ENCODE results near the gene WDR7.
"Not testable (repeated sequence)": the region's sequence is repeated elsewhere in the genome, so short reads cannot be mapped to it uniquely, and the experiment has no call there.

WDR7 gene

DNA sequence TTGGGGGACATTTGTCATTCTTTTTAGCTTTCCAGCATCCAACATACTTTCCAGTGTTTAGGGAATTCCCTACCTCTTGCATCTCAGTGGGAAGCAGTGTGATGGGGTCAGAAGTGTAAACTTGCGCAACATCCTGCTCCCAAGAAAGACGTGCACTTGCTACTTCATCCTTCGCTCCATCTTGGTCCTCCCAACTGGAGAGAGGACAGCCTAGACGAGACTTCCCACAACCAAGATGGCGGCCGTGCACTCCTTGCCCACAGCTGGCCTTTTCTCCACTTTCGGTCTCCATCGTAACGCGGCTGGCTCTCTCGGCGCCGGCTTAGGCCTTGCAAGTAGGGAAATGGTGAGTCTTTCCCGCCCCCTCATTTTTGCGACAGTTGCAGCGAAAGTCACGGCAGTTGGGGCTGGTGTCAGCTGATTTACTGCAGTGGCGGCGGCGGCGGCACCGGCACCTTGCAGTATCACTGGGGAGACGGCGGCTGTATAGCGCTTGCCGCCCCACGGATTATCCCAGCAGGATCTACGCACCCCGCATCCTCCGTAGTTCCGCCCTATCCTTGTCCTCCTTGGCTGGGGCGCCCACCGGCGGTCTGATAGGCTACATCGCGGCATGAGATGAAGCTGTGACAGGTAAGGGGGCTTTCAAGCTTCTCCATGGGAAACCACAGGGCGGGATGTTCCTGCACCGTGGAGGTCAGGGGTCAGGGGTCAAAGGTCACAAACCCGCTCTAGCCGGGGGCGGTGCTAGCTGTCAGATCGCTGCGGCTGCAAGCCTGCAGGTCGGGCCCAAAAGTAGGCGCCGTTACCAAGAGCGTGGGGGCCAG lies at the start of gene WDR7:
Gene WDR7 (plus strand): TSS at position 416 of the 827 bp plus-strand sequence. CDS start 21,157 bp downstream, outside the sequence.
- peak; percentile 99 for DNase-seq

DNA sequence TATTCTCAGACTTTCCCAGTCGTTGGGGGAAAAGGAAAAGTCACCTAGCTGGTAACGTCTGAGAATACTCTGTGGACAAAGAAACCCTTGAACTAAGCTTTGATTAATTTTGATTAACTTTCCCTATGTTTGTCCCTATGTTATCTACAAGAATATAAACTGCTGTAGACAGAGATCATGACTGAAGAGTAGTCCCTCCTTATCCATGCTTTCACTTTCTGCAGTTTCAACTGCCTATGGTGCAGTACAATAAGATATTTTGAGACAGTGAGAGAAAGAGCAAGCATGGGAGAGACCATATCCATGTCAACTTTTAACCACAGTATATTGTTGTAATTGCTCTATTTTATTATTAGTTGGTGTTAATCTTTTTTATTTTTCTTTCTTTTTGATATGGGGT lies 44.5 kb upstream of the WDR7 start:
- no peak for DNase-seq

DNA sequence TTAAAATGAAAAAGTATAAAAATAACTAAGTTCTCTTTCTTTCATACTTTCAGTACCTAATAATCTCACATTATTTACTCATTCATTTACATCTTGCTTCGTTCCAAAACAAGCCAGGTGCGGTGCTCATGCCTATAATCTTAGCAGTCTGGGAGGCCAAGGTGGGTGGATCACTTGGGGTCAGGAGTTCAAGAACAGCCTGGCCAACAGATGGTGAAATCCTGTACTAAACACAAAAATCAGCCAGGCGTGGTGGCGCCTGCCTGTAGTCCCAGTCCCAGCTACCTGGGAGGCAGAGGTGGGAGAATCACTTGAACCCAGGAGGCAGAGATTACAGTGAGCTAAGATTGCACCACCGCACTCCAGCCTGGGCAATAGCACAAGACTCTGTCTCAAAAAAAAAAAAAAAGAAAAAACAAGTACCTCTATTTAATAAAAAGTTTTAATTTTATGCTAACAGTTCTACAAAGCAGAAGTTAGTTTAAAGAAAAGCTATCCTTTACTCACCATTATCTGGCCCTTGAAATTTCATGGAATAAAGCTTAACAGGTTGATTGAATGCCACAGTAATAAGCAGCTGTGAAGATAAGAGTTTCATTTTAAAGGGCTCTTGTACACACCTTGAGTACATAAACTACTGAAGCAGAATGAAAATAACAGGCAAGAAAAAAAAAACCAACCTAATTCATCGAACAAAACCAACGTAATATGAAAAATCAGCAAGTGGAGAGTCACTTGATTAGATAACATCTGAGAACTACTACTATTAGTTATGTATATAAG lies 35.2 kb upstream of the WDR7 start:
- no peak for DNase-seq

DNA sequence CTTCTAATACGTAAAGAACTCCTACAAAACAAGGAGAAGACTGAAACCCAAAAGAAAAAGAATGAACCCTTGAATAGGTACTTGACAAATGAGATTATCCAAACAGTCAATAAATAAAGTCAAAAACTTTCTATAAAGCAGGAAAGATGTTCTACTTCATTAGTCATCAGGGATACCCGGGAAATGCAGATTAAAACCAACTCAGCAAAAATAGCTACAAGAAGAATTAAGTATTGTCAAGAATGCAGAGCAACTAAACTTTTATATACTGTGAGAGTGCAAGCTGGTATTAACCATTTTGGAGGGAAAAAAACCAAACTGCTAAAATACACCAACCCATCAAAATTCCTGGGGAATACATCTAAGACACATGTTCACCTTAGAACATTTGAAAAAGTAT lies 23.2 kb upstream of the WDR7 start:
- no peak for DNase-seq

DNA sequence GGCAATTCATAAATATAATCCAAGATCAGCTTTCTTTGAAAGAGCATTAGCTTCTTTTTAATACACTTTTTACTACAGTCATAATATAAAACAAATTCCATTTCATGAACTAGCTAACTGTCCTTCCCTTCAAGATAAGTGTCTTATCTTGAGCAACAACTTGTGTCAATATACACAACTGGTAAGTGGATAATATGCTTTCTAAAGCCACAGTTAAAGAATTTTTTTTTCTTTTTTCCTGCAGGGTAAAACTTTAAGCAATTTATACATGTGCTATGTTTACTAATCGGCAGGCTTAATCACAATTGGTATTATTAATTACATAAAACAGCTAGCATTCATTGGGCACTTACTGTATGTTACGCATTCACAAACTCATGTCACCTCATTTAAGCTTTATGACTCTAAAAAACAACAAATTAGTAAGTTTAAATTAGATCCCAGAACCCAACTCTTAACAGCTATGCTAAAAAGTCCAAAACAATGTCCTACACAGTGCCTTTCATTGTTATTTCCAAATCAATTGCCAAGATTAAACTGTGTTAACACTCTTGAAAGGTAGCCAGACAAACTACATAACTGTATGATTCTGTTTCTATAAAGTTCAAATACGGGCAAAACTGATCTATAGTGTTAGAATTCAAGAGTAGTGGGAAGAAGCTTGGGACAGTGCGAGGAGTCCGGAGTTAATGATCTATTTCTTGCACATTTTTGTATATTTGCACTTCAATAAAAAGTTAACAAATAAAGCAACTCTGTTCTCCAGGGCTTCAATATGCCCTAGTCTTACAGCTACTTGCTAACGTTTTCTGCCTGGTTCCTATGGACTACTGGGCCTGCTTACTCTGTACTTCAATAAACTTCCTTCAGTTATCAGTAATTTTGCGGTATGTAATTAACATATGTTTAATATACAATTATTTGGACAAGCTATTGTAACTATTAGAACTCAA lies 18.8 kb upstream of the WDR7 start:
- DNase-seq = no peak

DNA sequence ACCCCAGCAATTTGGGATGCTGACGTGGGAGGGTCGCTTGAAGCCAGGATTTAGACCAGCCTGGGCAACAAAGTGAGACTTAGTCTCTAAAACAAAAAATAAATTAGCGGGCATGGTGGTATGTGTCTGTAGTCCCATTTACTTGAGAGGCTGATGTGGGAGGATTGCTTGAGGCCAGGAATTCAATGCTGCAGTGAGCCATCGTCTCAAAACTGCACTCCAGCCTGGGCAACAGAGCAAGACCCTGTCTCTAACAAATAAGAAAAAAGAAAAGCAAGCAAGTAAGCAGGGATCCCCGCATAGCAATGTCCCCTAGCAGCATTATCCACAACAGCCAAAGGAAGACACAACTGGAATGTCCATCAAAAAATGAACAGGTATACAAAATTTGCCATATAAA lies 16.2 kb upstream of the WDR7 start:
- no peak for DNase-seq

DNA sequence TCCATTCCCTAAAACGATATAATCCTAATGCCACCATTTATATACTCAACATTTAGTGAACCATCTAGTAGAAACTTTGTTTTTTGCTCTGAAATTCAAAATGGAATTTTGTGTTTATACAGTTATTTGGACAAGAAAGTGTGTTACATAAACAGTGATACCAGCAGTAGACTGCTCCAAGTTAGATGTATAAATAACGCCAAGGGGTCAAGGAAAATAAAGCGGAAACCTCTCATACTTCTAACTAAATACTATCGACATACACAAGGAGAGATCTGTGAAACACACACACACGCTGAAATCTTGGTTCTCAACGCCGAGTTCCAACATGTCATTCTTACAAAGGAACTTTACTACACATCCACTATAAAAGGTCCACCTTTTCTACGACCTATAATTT lies 14.0 kb upstream of the WDR7 start:
- DNase-seq = no peak

DNA sequence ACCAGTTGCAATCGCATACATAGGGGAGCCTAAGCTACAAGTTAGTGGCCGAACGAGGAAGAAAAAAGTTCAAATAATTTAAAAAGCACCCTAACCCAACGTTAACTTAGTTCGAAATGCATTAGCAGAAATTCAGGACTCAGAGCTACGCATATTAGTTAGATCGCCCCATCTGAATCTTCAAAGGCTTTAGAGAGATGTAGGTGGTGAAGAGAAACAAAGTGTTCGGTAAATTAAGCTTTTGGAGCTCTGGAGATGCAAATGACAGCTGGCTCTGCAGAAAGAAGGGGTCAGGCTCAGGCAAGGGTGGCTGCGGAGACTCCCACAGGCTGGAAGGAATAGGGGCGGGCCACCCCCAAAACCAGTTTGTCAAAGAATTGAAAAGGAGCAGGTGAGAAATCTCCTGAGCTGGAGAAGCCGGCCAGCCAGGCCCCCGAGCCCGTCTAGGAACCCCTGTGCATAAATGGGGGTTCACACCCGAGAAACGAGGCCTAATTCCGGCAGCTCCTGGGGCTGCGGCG lies 13.4 kb upstream of the WDR7 start:
- DNase-seq = no peak

DNA sequence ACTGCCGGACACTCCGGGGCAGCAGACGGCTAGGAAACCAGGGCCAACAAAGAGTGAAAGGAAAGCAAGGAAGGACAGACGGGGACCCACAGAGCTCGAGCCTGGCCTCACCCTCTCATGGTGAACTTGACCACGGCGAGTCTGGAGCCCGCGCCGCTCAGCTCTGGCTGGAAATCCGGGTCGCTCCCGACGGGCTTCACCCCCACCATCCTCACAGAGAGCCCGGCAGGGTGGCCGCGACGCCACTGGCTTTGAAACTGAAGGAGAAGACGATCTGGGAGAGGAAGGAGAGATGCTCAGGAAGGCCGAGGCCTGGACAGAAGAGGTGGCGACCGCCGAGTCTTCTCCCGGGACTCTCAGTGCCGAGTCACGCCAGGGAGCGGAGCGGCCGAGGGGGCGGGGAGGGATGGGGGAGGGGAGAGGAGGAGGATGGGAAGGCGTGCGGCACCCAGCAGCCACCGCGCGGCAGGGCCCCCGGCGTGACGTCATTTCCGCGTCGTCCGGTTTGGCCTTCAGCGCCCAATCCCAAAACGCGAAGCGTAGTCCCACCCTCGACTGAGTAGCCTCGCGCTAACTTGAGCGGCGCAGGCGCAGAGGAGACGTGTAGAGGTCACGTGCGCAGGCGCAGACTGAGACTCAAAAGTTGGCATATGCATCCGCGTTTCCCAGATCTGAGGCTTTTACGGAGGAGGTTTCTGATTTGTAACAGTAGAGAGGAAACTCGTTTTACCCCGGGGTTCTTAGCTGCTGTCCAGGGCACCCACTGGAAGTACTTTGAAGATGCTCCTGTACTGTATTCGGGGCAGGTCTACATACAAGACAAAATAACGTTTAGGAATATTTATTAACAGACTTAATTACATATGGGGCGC lies 12.7 kb upstream of the WDR7 start, which contains the start of gene TXNL1:
Gene TXNL1 (minus strand): TSS at position 361 of the 872 bp plus-strand sequence. CDS start 152 bp downstream, at position 209.
- DNase-seq = peak; percentile 100

DNA sequence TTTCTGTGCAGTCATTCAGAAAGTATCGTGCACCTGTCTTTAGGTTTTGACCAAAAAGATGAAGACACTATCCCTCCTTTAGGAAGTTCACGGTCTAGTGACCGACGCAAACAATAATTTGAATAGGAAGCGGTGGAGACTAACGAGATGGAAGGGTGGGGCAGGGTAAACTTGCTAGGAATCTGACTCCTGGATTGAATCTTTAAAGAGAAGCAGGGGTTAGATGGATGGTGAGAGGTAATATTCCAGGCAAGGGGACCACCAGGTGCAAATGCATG lies 12.1 kb upstream of the WDR7 start:
- no peak for DNase-seq

DNA sequence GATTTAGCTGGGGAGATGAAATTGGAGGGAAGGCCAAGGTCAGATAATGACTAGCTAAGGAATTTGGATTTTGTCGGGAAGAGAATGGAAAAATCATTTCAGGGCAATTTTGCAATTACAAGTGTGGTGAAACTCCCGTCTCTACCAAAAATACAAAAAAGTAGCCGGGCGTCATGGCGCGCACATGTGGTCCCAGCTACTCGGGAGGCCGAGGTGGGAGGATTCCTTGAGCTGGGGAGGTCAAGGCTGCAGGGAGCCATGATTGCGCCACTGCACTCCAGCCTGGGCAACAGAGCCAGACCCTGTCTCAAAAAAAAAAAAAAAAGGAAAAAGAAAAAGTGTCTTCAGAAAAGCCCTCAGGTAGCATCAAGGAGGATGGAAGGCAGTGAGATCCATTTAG lies 11.6 kb upstream of the WDR7 start:
- no peak for DNase-seq

DNA sequence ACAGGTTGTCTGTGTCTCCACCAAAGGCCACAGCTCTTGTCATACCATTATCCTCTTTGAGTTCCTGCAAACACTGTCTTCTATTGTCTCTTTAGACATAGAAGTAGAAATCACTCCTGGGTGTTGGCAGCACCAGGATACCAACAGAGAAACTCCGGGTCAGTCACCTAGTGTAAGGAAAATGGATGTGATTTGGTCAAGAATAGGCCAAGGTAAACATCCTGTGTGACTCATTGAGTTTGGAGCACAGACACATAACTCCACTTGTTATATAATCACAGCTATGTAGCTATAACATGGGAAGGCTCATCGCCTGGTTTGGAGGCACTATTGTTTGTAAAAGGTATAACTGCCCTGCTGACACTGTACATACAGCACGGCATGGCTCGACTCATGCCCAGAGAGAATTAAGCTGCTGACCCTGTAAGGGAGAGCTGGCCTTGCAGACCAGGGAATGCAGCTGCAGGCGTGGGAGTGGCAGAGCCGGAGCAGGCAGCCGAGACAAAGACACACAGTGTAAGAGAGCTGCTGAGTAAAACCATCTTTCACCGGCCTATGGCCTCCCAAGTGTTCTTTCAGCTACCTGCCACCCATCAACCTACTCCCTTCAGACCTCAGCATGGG lies 9.3 kb upstream of the WDR7 start:
- DNase-seq = no peak

DNA sequence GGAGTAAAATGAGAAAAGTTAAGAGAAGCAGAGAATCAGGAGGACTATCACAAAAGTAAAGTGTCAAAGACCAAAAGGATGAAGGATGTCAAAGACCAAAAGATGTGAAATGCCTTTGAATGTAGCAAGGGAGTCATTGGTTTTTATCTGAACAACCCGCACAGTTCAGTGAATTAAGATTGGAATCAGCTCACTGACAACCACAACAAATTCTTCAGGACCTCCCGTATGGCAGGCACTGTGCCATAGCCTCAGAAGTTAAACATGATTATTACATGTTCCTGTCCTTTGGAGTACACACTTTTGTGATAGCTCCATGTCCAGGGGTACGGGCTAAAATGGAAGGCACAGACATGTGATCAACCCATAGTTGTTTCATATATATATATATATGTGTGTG lies 7.8 kb upstream of the WDR7 start:
- DNase-seq = no peak

DNA sequence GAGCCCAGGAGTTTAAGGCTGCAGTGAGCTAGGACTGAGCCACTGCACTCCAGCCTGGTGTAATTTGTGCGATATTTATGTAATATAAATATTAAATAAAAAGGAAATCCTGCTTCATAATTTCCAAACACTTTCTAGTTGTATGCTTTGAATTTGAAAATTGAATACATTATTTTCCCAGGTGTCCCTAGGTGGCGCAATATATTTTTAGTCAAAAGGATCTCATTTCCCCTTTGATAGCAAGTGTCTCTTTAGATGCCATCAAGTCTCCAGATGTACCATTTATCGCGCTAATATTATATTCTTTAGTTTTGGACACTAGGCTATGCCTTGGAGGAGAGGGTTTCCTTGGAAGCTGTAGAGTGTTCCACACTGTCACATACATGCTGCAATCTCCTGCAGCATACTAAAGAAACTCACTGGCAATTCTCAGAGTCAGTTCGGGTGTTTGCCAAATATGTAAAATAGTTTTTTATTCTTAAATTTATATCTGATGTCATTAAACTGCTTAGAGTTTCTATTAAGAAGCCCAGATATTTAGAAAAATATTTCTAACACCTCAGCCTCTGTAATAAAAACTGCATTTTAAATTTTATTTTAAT lies 5.6 kb upstream of the WDR7 start:
- peak; percentile 1 for DNase-seq

DNA sequence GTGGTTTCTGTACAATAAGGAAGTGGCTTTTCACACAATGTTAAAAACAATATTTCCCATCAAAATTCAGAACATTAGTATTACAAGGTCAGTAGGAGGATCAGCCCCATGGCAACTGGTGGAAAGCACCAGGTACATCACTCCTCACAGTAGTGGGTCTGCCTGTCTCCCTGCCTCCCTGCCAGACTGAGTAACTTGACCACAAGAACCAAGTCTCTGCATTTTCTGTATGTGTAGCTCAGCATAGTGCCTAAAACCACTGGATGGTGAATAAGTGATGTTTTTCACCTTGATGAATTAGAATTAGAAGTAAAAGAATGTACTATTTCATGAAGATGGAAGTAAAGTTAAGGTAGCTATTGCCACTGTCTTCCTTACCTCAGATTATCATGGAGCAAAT lies 4.1 kb upstream of the WDR7 start:
- DNase-seq = no peak

DNA sequence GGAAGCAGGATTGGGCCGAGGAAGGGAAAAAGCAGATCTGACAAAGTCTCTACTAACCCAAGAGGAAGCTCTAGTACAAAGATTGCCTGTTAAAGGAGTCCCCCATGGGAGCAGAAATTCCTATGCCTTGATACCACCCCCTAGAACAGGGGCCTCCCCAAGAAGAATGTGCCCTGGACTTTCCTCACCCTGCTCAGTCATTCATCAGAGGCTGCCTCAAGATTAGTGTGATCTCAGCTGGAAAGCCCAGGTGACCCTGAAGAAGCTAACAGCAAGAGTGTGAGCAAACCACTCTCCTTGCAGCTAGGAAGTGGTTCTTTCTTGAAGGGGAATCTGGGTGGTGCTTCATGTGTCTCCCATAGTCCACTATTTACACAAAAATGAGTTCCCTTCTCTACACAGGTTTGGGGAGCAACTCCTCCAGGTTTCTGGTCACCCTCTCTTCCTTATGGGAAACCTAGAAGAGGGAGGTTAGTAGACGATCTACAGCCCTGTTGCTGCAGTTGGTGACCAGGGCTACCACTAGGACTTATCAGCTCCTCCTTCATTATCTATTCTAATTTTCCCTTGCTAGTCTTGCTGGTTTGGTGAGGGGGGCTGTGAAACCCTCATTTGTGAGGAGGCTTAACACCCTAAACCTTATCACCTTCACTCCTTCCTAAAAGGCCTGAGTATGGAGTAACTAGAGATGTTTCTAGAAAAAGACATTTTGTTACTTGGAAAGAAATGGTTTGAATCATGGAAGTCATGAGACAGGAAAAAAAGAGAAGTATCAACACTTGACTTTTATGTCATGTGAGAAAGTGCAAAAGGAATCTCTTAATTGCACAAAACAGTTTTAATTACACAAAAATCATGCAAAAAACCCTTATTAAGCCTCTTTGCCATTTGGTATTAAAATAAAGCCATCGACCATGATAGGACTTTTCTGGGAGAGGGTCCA lies 2.9 kb upstream of the WDR7 start:
- DNase-seq = no peak

DNA sequence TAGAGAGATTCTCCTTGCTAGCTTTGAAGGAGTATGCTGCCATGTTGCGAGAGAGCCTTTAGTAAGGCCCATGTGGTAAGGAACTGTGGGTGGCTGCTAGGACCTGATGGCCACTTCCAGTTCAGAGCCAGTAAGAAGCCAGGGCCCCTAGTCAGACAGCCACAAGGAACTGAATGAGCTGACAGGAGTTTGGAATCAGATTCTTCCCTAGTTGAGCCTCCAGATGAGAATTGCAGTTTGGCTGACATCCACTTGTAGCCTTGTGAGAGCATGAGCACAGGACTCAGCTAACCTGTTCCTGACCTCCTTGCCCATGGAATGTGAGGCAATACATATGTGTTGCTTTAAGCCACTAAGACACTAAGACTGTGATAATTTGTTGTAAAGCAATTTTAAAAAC lies 1.2 kb upstream of the WDR7 start:
- no peak for DNase-seq

DNA sequence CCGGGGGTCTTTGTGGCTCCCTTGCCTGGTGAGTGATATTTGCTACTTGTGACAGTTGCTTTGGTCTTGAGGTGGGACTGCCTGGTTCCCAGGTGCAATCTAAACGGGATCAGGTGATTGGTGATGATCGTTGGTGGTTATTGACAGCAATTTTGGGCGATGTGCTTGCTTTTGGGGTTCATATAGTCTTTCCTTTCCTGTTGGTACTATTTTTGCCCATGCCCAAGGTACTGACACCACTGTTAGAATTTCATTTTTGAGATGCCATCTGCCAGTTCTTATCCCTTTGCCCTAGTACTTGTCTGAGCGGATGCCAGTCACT lies 573 bp downstream of the WDR7 start:
- no peak for DNase-seq

DNA sequence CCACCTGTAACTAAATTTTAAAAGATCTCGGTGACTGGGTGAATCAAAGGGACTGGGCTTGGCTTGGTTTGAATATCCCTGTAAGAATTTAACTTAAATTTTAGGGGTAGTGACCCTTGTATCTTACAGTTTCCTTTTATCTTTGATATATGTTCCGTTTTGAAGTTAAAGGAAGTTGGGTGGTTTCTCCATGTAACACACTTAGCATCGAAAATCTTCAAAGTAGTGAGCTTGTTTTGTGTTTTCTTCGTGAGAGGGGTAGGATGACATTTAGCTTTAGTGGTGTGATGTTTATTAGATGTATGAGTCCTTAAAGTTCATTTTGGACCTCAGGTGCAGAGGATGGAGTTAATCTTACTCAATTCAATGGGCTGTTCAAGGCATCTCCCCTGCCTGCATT lies 1.6 kb downstream of the WDR7 start:
- DNase-seq = no peak

DNA sequence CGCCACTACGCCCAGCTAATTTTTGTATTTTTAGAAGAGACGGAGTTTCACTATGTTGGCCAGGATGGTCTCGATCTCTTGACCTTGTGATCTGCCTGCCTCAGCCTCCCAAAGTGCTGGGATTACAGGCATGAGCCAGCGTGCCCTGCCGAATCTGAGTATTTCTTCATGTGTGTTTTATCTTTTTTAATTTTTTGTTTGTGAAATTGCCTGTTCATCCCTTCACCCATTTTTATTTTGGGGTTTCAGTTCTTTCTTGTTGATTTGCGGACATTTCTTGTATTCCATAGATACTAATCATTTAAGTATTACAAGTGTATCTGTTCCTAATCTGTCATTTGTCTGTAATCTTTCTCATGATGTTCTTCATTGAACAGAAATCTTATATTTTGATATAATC lies 3.1 kb downstream of the WDR7 start:
- DNase-seq = not testable (repeated sequence)

Measured in NCI-H1092 (cell line).